SU-DHL-6 (cell line): Measurements from ENCODE around the gene SEBOX.

Experiments
- H2AFZ ChIP-seq: fragments of 200-600 bp; sonication (generic); 2 replicates; pipeline ENCODE4 v1.6.1; 2014; ENCODE audit warnings: low read depth, mild to moderate bottlenecking, moderate library complexity, mixed read lengths, antibody characterized with exemption, low read length; ENCODE audit not compliant: severe bottlenecking
- H3F3A ChIP-seq: fragments of 200-600 bp; shearing (Covaris generic); 2 replicates; pipeline ENCODE4 v1.6.0; 2016; ENCODE audit warnings: antibody characterized with exemption, mild to moderate bottlenecking; ENCODE audit not compliant: insufficient read depth
- H3K27ac ChIP-seq: fragments of 200-600 bp; sonication (generic); 2 replicates; pipeline ENCODE4 v1.5.1; 2016; ENCODE audit warnings: low read depth, mild to moderate bottlenecking, low read length, moderate library complexity, mixed read lengths
- H3K27me3 ChIP-seq: fragments of 200-600 bp; sonication (generic), shearing (Covaris generic); 2 replicates; pipeline ENCODE4 v1.6.0; 2014; ENCODE audit warnings: mild to moderate bottlenecking, low read length
- H3K36me3 ChIP-seq: fragments of 200-600 bp; sonication (generic); 2 replicates; pipeline ENCODE4 v1.6.1; 2014; ENCODE audit warnings: mild to moderate bottlenecking, low read length, mixed read lengths
- H3K4me2 ChIP-seq: fragments of 300-600, 200-600 bp; shearing (Covaris generic), sonication (generic); 2 replicates; pipeline ENCODE4 v1.6.0; 2014; ENCODE audit warnings: low read length, low read depth, mild to moderate bottlenecking; ENCODE audit not compliant: poor library complexity, severe bottlenecking
- H3K4me3 ChIP-seq: fragments of 200-600 bp; sonication (generic); 2 replicates; pipeline ENCODE4 v1.5.1; 2014; ENCODE audit warnings: antibody characterized with exemption, low read length, mild to moderate bottlenecking, mixed read lengths; ENCODE audit not compliant: insufficient read depth, poor library complexity, severe bottlenecking
- H3K79me2 ChIP-seq: fragments of 200-600 bp; sonication (generic); 2 replicates; pipeline ENCODE4 v1.6.1; 2014; ENCODE audit warnings: mild to moderate bottlenecking, low read length, moderate library complexity; ENCODE audit not compliant: insufficient read depth
- H3K9ac ChIP-seq: fragments of 200-600 bp; sonication (generic); 2 replicates; pipeline ENCODE4 v1.7.0; 2014; ENCODE audit warnings: mild to moderate bottlenecking, low read length
- H3K9me2 ChIP-seq: fragments of 200-600 bp; sonication (generic); replicated peaks from 2 replicates; pipeline ENCODE4 v1.6.1; 2014; ENCODE audit warnings: low read length; ENCODE audit not compliant: insufficient read depth
- H3K9me3 ChIP-seq: fragments of 200-600 bp; sonication (generic); 2 replicates; pipeline ENCODE4 v1.6.1; 2014; ENCODE audit warnings: low read length, mixed read lengths; ENCODE audit not compliant: insufficient read depth
- H4K20me1 ChIP-seq: fragments of 200-600 bp; sonication (generic); 2 replicates; pipeline ENCODE4 v1.6.1; 2014; ENCODE audit warnings: low read depth, mild to moderate bottlenecking, antibody characterized with exemption, low read length, moderate library complexity, mixed read lengths
- CTCF ChIP-seq: fragments of 200-600 bp; sonication (generic); IDR thresholded peaks from one replicate; pipeline ENCODE4 v1.5.1; 2017; ENCODE audit warnings: antibody characterized with exemption, mild to moderate bottlenecking, low read length, moderate library complexity; ENCODE audit not compliant: insufficient read depth, poor library complexity, severe bottlenecking
- EZH2phosphoT487 ChIP-seq: fragments of 200-600 bp; sonication (generic), shearing (Covaris generic); conservative IDR thresholded peaks from 2 replicates; pipeline ENCODE4 v1.6.1; 2018; ENCODE audit warnings: mild to moderate bottlenecking, antibody characterized with exemption, low read length, moderate library complexity, mixed read lengths

Gene SEBOX

DNA sequence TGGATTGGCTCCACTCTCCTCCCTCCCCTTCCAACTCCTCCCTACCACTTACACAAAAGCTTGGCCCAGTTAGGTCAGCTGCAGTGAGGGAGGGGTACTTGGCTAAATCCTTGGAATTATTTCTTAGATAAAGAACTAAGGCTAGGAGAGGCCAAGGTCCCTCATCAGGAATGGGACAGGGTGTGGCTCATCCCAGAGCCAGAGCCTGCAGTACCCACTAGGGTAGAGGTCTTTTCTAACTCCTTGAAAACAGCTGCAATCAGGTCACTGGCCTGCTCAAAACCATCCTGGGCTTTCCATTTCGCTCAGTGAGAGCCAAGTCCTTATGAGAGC, 42.9 kb upstream of the SEBOX start:
- Histone ChIP-seq H3K79me2 (no peaks in the 10 kb centered on the region), H3K36me3 (no peaks in the 10 kb centered on the region), H3K9ac (no peak overlapping the region), H3K4me3 (no peak overlapping the region), H3K27ac (no peak overlapping the region), H4K20me1 (no peaks in the 10 kb centered on the region), H3K9me3 (no peaks in the 10 kb centered on the region), H2AFZ (no peak overlapping the region), H3K4me2 (no peak overlapping the region), H3F3A (no peaks in the 10 kb centered on the region), H3K27me3 (no peaks in the 10 kb centered on the region), H3K9me2 (no peaks in the 10 kb centered on the region)
- no peak for TF ChIP-seq CTCF
- TF ChIP-seq EZH2phosphoT487: no peak

DNA sequence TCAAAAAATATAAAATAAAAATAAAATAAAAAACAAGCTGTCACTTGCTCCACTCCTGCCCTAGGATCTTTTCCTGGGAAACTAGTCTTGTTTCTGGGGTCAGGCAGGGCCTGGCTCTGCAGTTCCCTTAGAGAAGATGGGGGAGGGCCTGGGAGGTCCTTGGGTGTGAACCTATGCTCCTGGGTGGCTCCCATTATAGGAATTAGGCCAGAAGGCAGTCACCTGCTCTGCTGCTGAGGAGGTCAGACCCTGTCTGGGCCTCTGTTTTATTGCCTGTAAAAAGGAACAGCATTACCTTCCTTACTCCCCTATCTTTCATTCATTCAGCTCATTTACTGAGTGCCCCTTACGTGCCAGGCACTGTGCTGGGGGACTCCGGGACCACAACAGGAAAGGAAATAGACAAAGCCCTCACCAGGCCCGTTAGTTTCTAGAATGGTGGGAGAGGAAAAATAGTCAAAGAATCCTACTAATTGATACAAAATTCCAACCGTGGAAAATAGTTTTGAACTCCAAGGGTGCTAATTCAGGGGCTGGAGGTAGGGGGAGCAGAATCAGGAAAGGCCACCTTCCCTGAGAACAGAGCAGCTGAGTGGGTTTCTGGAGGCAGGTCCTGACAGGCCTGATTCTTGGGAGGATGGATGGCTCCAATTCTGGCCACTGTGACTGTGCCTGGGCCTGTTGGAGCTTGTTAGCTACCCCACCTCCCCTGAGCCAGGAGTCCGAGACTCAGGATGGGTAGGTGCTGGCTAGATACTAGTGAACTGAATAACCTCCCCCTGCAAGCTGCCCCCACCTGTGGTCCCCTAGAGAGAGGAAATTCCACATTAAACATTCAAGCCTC, 42.4 kb upstream of the SEBOX start:
- no peak overlapping the region for H2AFZ ChIP-seq
- H3K27me3 ChIP-seq: no peaks in the 10 kb centered on the region
- no peaks in the 10 kb centered on the region for H3F3A ChIP-seq
- H3K4me3 ChIP-seq: no peak overlapping the region
- no peaks in the 10 kb centered on the region for H4K20me1 ChIP-seq
- no peaks in the 10 kb centered on the region for H3K79me2 ChIP-seq
- no peak overlapping the region for H3K27ac ChIP-seq
- no peaks in the 10 kb centered on the region for H3K36me3 ChIP-seq
- no peaks in the 10 kb centered on the region for H3K9me2 ChIP-seq
- H3K4me2 ChIP-seq: no peak overlapping the region
- H3K9ac ChIP-seq: no peak overlapping the region
- no peak for TF ChIP-seq EZH2phosphoT487
- TF ChIP-seq CTCF: no peak
- no peaks in the 10 kb centered on the region for H3K9me3 ChIP-seq

- peak overlapping the region; percentile 77 for H3K9ac ChIP-seq
Observed at GRCh38 chr17:28406473-28406814, 41.4 kb upstream of the SEBOX start.

More at GRCh38 chr17:28406473-28406814, 41.4 kb upstream of the SEBOX start:
- H3K36me3 ChIP-seq: no peaks in the 10 kb centered on the region
- no peaks in the 10 kb centered on the region for H3K9me3 ChIP-seq
- H3K4me2 ChIP-seq: peak overlapping the region; percentile 63
- H3K9me2 ChIP-seq: no peaks in the 10 kb centered on the region
- H3K4me3 ChIP-seq: peak overlapping the region; percentile 62
- TF ChIP-seq EZH2phosphoT487 (no peak), CTCF (no peak)
- H2AFZ ChIP-seq: peak overlapping the region; percentile 92
- no peaks in the 10 kb centered on the region for H3K79me2 ChIP-seq
- H3K27me3 ChIP-seq: no peaks in the 10 kb centered on the region
- H4K20me1 ChIP-seq: no peaks in the 10 kb centered on the region
- H3F3A ChIP-seq: no peaks in the 10 kb centered on the region
- no peak overlapping the region for H3K27ac ChIP-seq
